ENCODE data around the gene TEX26.

The TEX26 gene

GRCh38 chr13:30932481-30933353 lies at the start of gene TEX26:
TSS of gene TEX26 (plus strand) at chr13:30932656. CDS start at chr13:30932716, 60 bp downstream.
- peak; percentile 54 for DNase-seq

- DNase-seq: no peak
These were observed 49.3 kb upstream of the TEX26 start for GRCh38 chr13:30882996-30883766.

- no peak for DNase-seq
These were observed 47.9 kb upstream of the TEX26 start for GRCh38 chr13:30884543-30884942.

DNA sequence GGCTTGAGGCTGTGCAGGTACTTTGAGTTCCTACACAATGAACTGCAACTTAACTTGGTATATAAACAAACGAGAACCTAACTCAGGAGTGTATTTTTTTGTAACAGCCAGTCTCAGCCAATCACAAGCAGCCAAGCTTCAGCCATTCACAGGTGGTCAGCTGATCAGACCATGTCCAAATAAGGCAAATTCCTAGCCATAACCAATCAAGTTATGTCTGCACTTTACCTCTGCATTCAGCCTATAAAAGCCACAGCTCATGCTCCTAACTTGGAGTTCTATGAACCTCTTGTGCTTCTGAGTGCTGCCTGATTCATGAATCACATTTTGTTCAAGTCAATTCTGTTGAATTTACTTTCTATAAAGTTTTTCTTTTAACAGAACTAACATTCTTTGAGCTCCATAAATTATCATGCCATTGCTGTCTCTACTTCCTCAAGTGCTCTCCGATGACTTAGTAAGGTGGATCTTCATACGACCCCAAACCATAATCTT lies 43.2 kb upstream of the TEX26 start:
- no peak for DNase-seq

DNA sequence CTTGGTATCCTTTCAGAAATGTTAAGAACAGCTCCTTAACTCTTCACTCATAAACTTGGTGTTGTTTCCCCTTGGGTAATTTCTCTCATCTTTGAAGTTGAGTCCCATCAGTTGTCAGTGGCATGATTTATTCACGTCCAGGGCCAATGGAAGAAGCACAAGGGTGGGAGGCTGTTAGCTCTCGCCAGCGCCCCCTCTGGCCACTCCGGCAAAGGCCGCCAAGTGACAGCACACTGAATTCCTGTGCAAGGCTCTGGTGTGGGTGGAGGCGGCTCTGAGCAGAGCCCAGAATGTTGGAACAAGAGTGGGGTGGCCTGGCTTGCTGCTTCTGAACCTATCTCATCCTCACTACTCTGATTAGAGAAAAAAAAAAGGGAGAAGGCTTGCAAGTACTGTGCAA lies 39.5 kb upstream of the TEX26 start:
- peak; percentile 49 for DNase-seq

DNA sequence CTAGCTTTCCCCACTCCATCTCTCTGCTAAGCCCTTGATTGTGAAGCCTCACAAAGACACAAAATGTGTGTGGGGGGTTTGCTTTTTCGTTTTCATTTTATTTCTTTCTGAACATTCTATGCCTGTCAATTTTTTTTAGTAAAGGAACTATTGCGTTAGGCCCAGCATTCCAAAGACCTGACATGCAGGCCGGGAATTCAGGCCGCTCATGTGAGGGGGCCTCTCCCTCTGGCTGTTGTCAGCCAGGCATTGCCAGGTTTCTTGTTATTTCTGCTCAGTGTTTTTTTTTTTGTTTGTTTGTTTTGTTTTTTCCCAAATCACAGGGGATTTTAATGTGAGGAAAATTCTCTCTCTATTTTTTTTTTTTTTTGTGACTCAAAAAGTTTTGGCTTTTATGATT lies 36.7 kb upstream of the TEX26 start:
- peak; percentile 75 for DNase-seq

GRCh38 chr13:30898070-30898469 lies 34.4 kb upstream of the TEX26 start:
- DNase-seq: no peak

DNA sequence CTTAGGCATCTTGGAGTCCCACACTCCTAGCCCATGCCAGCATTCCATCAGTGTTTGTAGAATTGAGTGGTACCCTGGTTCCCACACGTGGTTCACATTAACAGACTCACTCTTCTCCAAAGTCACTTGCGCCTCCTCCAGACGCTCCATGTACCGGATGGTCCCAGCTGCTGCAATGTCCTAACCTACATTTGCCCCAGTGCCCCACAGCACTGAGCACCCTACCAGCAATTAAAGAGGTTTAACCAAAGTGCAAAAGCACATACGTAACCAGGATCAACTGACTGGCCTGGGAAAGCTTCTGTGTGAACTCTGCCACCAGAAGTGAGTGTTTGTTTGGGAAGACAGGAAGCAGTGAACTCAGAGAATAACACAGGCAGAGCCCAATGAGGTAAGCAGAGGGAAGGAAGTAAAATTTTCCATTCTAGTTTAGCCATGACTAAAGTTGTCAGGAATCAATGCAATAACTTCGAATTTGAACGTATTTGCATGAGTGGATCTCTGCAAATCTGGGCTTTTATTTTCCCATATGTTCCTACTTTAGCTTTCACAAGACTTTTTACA lies 33.7 kb upstream of the TEX26 start:
- peak; percentile 64 for DNase-seq

- DNase-seq: no peak
These were observed 32.0 kb upstream of the TEX26 start for GRCh38 chr13:30900436-30900835.

DNA sequence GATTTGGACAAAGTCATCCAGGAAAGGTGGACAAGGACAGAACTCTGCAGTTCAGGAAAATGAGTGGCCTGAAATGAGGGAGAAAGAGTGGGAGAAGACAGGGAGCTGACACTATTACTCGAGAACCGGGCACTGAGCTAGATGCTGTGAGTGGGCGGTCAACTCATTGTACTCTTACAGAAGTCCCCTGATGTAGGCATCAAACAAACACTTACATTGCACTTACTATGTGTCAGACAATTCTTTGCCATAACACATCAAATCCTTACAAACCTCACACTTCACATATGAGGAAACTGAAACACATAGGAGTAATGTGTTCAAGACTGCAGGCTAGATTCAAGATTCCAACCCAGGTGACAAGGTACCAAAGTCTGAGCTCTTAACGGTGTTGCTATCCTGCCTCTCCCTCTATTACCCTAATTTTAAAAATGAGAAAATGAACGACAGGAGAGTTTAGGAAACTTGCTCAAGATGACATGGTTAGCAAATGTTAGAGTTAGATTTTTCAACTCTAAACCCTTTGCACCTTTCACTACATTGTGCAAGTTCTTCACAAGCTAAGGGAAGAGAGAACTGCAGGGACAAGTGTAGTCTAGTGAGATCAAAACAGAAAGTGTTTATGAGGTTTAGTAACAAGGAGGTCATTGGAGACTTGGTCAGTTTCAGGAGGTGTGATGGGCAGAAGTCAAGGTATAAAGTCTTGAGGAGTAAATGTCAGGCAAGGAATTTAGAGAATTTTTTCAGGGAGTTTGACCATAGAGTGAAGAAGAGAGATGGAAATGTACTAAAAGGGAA lies 31.3 kb upstream of the TEX26 start:
- no peak for DNase-seq

DNA sequence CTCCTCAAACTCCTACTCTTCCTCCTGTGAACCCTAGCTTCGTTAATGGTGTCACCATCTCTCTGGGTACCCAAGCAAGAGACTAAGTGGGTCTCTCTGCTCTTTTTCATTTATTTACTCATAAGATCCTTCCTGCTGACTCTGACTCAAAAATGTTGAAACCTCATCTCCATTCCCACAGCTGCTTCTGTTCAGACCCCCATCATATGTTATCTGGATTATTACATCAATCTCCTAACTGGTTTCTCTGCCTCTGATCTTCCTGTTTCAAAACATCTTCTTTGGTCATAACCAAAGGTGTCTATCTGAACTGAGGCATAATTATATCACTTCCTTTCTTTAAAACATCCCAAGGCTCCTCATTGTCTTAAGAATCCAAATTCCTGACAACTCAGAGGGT lies 28.4 kb upstream of the TEX26 start:
- no peak for DNase-seq

- peak; percentile 85 for DNase-seq
These were observed 26.5 kb upstream of the TEX26 start, which contains the start of gene MEDAG for GRCh38 chr13:30905932-30906383. TSS of gene MEDAG (plus strand) at chr13:30906271. CDS start at chr13:30906516, 245 bp downstream.

GRCh38 chr13:30906411-30907051 lies 25.9 kb upstream of the TEX26 start:
- DNase-seq: peak; percentile 44

- no peak for DNase-seq
These were observed 25.2 kb upstream of the TEX26 start for GRCh38 chr13:30907121-30907861.

GRCh38 chr13:30908416-30908980 lies 24.0 kb upstream of the TEX26 start:
- peak; percentile 45 for DNase-seq

- no peak for DNase-seq
These were observed 21.8 kb upstream of the TEX26 start for GRCh38 chr13:30910676-30911075.

DNA sequence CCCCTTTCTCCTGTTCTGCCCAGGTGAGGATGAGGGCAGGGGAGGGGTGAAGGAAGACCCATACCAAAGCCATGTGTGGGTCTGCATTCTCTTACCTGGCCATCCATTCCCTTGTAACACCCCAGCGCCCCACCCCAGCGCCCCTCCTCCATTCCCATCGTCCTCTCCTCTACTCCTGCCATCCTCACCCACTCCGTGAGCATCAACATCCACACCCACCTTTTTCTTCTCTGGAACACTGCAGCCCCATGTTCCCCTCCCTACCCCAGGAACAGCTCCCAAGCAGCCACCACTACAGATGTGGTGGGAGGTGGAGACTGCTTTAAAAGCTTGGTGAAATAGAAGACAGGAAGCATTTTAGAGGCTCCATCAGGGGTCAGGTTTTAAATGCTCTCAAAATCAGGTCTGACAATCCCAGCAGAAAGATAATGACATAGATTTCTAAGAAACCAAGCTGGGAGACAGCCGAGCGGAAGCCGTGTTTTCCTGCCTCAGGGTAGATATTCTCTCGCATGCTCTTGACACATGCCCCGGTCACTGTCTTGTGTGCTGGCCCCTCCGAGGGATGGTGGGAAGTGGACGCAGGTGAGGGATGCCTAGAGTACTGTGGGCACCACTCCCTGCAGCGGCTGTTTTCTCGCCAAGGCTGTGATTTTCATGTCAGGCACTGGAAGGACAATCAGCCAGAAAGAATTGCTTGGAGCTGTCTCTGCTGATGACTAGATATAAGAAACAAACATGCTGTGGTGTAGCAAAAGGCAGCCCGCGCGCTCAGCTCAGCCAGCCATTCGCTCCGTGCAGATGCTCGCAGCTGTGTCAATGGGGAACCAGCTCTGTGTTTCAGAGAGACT lies 16.5 kb upstream of the TEX26 start:
- no peak for DNase-seq

DNA sequence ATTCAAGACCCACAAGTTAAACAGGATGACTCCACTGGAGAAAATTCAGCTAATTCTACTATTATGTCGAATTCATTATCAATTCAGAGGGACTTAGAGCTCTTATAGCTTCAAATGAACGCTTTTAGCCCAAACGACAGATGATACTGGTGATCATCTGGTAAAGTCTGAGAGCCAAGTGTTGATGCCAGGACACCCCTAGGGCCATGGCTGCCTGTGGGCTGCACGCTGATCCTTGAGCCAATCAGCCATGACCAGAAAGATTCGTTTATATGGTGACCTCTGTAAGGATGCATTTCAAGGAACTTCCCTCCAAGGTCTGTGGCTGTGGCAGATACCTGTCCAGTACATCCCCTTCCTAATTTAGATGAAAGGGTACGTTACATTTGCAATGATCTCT lies 15.5 kb upstream of the TEX26 start:
- DNase-seq: no peak

DNA sequence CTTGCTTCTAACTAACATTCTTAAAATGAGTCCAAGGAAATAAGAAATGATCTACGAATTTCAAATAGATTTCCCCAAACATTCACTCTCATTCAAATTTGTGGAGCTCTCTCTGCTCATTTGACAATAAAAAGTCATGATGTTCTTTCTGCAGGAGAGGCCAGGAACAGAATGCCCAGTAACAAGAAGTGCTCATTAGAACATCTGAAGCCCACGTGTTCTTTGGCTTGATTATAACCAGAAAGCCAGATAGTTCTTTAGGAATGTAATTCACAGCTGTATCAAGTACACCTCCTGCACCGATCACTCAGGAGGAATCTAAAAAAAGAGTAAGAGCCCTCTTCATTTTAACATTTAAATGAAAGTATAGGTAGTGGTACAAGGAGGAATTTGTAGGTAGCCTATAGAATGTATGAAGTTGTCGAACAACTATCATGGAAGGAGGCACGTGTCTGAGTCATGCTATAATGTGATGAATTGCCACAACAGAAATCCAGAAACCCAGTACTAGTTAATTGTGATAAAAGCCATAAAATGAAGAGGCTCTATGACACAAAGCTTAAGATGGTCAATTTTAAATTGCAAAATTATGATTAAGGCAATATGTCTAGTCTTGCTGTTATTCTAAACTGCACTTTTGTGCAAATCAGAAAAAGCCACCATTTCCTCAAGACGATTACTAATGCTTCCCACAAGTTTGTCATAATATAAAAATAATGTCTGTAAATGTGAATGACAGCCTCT lies 13.6 kb upstream of the TEX26 start:
- DNase-seq: no peak

Data from right hindlimb (tissue), 1 donor.